H1 (cell line): ENCODE measurements around the gene SMARCC2. TPM values are rescaled to one million over a fixed set of nuclear protein-coding genes. Genes with fewer than 3 reads are reported as not detected.
"Not testable (repeated sequence)": the region's sequence is repeated elsewhere in the genome, so short reads cannot be mapped to it uniquely, and the experiment has no call there.

Experiments used
- CTCF ChIA-PET: fragments of 300-600 bp; sonication (Branson Sonifier 250); formaldehyde crosslinking; loops from one replicate; lab custom pipeline; 2021; ENCODE audit not compliant: partially characterized antibody; lab: Charles Lee
- POLR2A ChIA-PET: fragments of 300-600 bp; sonication (Branson Sonifier 250); formaldehyde crosslinking; loops from one replicate; lab custom pipeline; 2021; ENCODE audit warnings: inconsistent platforms; ENCODE audit not compliant: partially characterized antibody; lab: Charles Lee
- DNase-seq, 2 experiments: peaks; one replicate each; pipeline versions ENCODE4 v3.0.0 to v3.0.0-alpha.2; 2010 to 2022; ENCODE audit warnings: low spot score in 2 of 2, low read depth in 1 of 2, mixed read lengths in 1 of 2
- FAIRE-seq: peaks from 2 replicates; lab custom pipeline; 2011; peaks lifted over from hg19 to GRCh38; lab: Jason Lieb, UNC
- H2AFZ ChIP-seq: 2 replicates; pipeline ENCODE4 v1.8.1; 2012; ENCODE audit warnings: low read length, inconsistent platforms
- H2AK5ac ChIP-seq: 2 replicates; pipeline ENCODE4 v1.6.1; 2013; ENCODE audit warnings: low read depth, low read length
- H2BK120ac ChIP-seq: replicated peaks from 2 replicates; pipeline ENCODE3; 2013; ENCODE audit warnings: low read depth, low read length, inconsistent platforms
- H2BK12ac ChIP-seq: 2 replicates; pipeline ENCODE4 v1.6.1; 2013; ENCODE audit warnings: low read depth, low read length
- H2BK15ac ChIP-seq: 2 replicates; pipeline ENCODE4 v1.6.1; 2013; ENCODE audit warnings: low read length
- H2BK20ac ChIP-seq: 2 replicates; pipeline ENCODE4 v1.6.1; 2013; ENCODE audit warnings: low read length
- H2BK5ac ChIP-seq: 2 replicates; pipeline ENCODE4 v1.6.1; 2013; ENCODE audit warnings: low read depth, low read length
- H3K14ac ChIP-seq: 2 replicates; pipeline ENCODE4 v1.6.1; 2013; ENCODE audit warnings: inconsistent platforms; ENCODE audit not compliant: insufficient read length
- H3K18ac ChIP-seq: 2 replicates; pipeline ENCODE4 v1.6.1; 2013; ENCODE audit warnings: low read length; ENCODE audit errors: extremely low read depth
- H3K23ac ChIP-seq: 2 replicates; pipeline ENCODE4 v1.6.1; 2013; ENCODE audit warnings: inconsistent platforms; ENCODE audit not compliant: insufficient read length
- H3K23me2 ChIP-seq: 2 replicates; pipeline ENCODE4 v1.6.1; 2013; ENCODE audit warnings: low read depth, low read length
- H3K27ac ChIP-seq: 2 replicates; pipeline ENCODE4 v1.6.1; 2011; ENCODE audit warnings: low read depth, low read length, inconsistent platforms
- H3K27me3 ChIP-seq, 4 experiments: replicated peaks in 1 of 4; 1 replicate in 1 of 4; 2 replicates in 3 of 4; pipeline versions ENCODE4 v1.6.1 to v1.8.1; 2011 to 2013; ENCODE audit warnings: low read length in 3 of 4, mild to moderate bottlenecking in 3 of 4, inconsistent platforms in 2 of 4, mixed read lengths in 2 of 4, moderate library complexity in 1 of 4; ENCODE audit not compliant: control insufficient read depth in 3 of 4, insufficient read depth in 3 of 4; ENCODE audit errors: extremely low read depth in 1 of 4
- H3K36me3 ChIP-seq, 4 experiments: 2 replicates each; pipeline versions ENCODE4 v1.6.1 to v1.8.1; 2011 to 2013; ENCODE audit warnings: mild to moderate bottlenecking in 4 of 4, low read length in 3 of 4, moderate library complexity in 2 of 4, control low read depth in 1 of 4, inconsistent platforms in 1 of 4; ENCODE audit not compliant: insufficient read depth in 4 of 4, control insufficient read depth in 2 of 4
- H3K4ac ChIP-seq: replicated peaks from 2 replicates; pipeline ENCODE3; 2013; ENCODE audit warnings: low read length, low read depth, mixed read lengths, inconsistent platforms; ENCODE audit not compliant: insufficient read length
- H3K4me1 ChIP-seq, 4 experiments: replicated peaks in 1 of 4; 1 replicate in 1 of 4; 2 replicates in 3 of 4; pipeline versions ENCODE4 v1.6.1 to v1.8.1; 2011 to 2013; ENCODE audit warnings: low read length in 3 of 4, inconsistent platforms in 2 of 4, mixed read lengths in 1 of 4; ENCODE audit not compliant: insufficient read depth in 4 of 4, control insufficient read depth in 3 of 4
- H3K4me2 ChIP-seq, 2 experiments: 2 replicates each; pipeline versions ENCODE4 v1.6.1 to v1.8.1; 2011 to 2013; ENCODE audit warnings: low read depth in 2 of 2, low read length in 2 of 2, control low read depth in 1 of 2, inconsistent platforms in 1 of 2, mild to moderate bottlenecking in 1 of 2; ENCODE audit not compliant: insufficient read depth in 1 of 2
- H3K4me3 ChIP-seq, 4 experiments: fragments of 200-600, 300-600 bp in 1 of 4; sonication (generic), shearing (Covaris generic), sonication (Bioruptor Twin) in 1 of 4; 2 replicates each; pipeline versions ENCODE4 v1.5.1 to v1.8.1; 2011 to 2016; ENCODE audit warnings: low read length in 4 of 4, low read depth in 3 of 4, control low read depth in 2 of 4, inconsistent platforms in 2 of 4, mild to moderate bottlenecking in 2 of 4, mixed read lengths in 1 of 4, moderate library complexity in 1 of 4; ENCODE audit not compliant: insufficient read depth in 2 of 4; ENCODE audit errors: extremely low read depth in 1 of 4
- H3K56ac ChIP-seq: replicated peaks from 2 replicates; pipeline ENCODE3; 2013; ENCODE audit warnings: low read depth, mild to moderate bottlenecking, mixed read lengths, low read length, inconsistent platforms; ENCODE audit not compliant: insufficient read length
- H3K79me1 ChIP-seq: 2 replicates; pipeline ENCODE4 v1.6.1; 2013; ENCODE audit warnings: low read depth, low read length, control low read depth
- H3K79me2 ChIP-seq, 2 experiments: 2 replicates each; pipeline versions ENCODE4 v1.6.1 to v1.8.1; 2012 to 2013; ENCODE audit warnings: low read length in 2 of 2, mild to moderate bottlenecking in 2 of 2, inconsistent platforms in 1 of 2; ENCODE audit not compliant: insufficient read depth in 2 of 2, control insufficient read depth in 1 of 2
- H3K9ac ChIP-seq, 4 experiments: replicated peaks in 1 of 4; 1 replicate in 1 of 4; 2 replicates in 3 of 4; pipeline versions ENCODE4 v1.6.1 to v1.8.1; 2011 to 2013; ENCODE audit warnings: low read depth in 3 of 4, low read length in 3 of 4, control low read depth in 2 of 4, mild to moderate bottlenecking in 2 of 4, moderate library complexity in 2 of 4, inconsistent platforms in 1 of 4; ENCODE audit errors: extremely low read depth in 1 of 4
- H3K9me3 ChIP-seq, 2 experiments: 2 replicates each; pipeline versions ENCODE4 v1.6.1 to v1.8.1; 2012 to 2013; ENCODE audit warnings: mild to moderate bottlenecking in 2 of 2, moderate library complexity in 2 of 2, control low read depth in 1 of 2, inconsistent platforms in 1 of 2, low read depth in 1 of 2, low read length in 1 of 2, mixed read lengths in 1 of 2; ENCODE audit not compliant: insufficient read depth in 2 of 2
- H4K20me1 ChIP-seq, 2 experiments: replicated peaks in 1 of 2; 2 replicates each; pipeline versions ENCODE3 to v1.8.1; 2011 to 2013; ENCODE audit warnings: inconsistent platforms in 2 of 2, low read length in 2 of 2, mild to moderate bottlenecking in 1 of 2; ENCODE audit not compliant: insufficient read depth in 2 of 2, control insufficient read depth in 1 of 2
- H4K5ac ChIP-seq: 2 replicates; pipeline ENCODE4 v1.6.1; 2013; ENCODE audit warnings: low read length, low read depth, mixed read lengths, inconsistent platforms; ENCODE audit not compliant: insufficient read length
- H4K8ac ChIP-seq: 2 replicates; pipeline ENCODE4 v1.8.0; 2013; ENCODE audit warnings: mild to moderate bottlenecking, moderate library complexity, low read length, inconsistent platforms; ENCODE audit not compliant: insufficient read depth; ENCODE audit errors: extremely low read depth
- H4K91ac ChIP-seq: replicated peaks from 2 replicates; pipeline ENCODE3; 2013; ENCODE audit warnings: low read length, mixed read lengths, inconsistent platforms; ENCODE audit not compliant: insufficient read length
- MAFK ChIP-seq: IDR thresholded peaks from 2 replicates; pipeline ENCODE4 v1.6.1; 2012; ENCODE audit warnings: low read depth, mild to moderate bottlenecking, improper control_type of control experiment, low read length
- POLR2AphosphoS5 ChIP-seq: IDR thresholded peaks from 2 replicates; pipeline ENCODE4 v1.6.1; 2011; ENCODE audit warnings: low read depth, low read length
- RXRA ChIP-seq: IDR thresholded peaks from 2 replicates; pipeline ENCODE4 v1.6.1; 2011; ENCODE audit warnings: low read depth, mild to moderate bottlenecking, low read length, moderate library complexity; ENCODE audit not compliant: insufficient read depth
- WGBS, 2 experiments: shearing (Covaris generic) in 1 of 2; methylation state at CpG; one replicate each; pipeline versions ENCODE4 v1.1.6 to v1.1.7; 2013 to 2015; ENCODE audit warnings: low lambda C conversion rate in 2 of 2, mixed read lengths in 2 of 2, inconsistent platforms in 1 of 2, low coverage in 1 of 2, missing lambda C conversion rate in 1 of 2; ENCODE audit not compliant: insufficient replicate concordance in 2 of 2, insufficient coverage in 1 of 2, insufficient read length in 1 of 2; ENCODE audit errors: extremely low coverage in 1 of 2, missing lambda C conversion rate in 1 of 2; 5-methylcytosine and 5-hydroxymethylcytosine counted together
- polyA plus RNA-seq, 7 experiments: library from polyadenylated mRNA; depleted of rRNA in 3 of 7; stranded (reverse) in 5 of 7; unstranded in 2 of 7; fragments of >200 nt in 5 of 7; fragments of 200-250 nt in 2 of 7; gene quantifications; 1 replicate in 5 of 7; 2 replicates in 1 of 7; 4 replicates in 1 of 7; pipeline versions ENCODE4 v1.2.1 to v1.2.3, GENCODE V29; 2011 to 2013; ENCODE audit warnings: missing spikeins in 2 of 7, mixed read lengths in 2 of 7
- total RNA-seq: library from RNA; stranded (reverse); fragmentation: NEBNext Ultra II Directional; extraction: Animal tissue kit (Norgen Biotek cat#: 25700); gene quantifications from 2 replicates; pipeline ENCODE4 v1.2.1, GENCODE V29; 2021

SMARCC2 gene
- total and polyA plus RNA-seq, 2 of the 8 experiments (the other 6 are each of a cell fraction or from before 2014, with no cell fraction given), result 33.9 to 78.5 TPM

GRCh38 chr12:56197921-56198635, 8.8 kb upstream of the SMARCC2 start (continued):
- no peak for TF ChIP-seq MAFK
- no peak for TF ChIP-seq POLR2AphosphoS5
- no peak for TF ChIP-seq RXRA

GRCh38 chr12:56196818-56197550, 7.7 kb upstream of the SMARCC2 start:
- not testable (repeated sequence) for H2BK120ac ChIP-seq, H3K14ac ChIP-seq, H3K27me3 ChIP-seq, H3K27ac ChIP-seq, FAIRE-seq, H3K23me2 ChIP-seq, H4K8ac ChIP-seq, H3K36me3 ChIP-seq, H3K23ac ChIP-seq, H3K4me1 ChIP-seq, H2BK5ac ChIP-seq, H3K18ac ChIP-seq, H3K56ac ChIP-seq, H3K79me2 ChIP-seq, H2BK15ac ChIP-seq, H3K79me1 ChIP-seq, DNase-seq, H3K4me2 ChIP-seq, H4K5ac ChIP-seq, H4K20me1 ChIP-seq, H2BK20ac ChIP-seq, H2AFZ ChIP-seq, H3K4ac ChIP-seq, H3K4me3 ChIP-seq, H3K9ac ChIP-seq, H3K9me3 ChIP-seq, H2AK5ac ChIP-seq, H4K91ac ChIP-seq
- ChIA-PET POLR2A (interaction anchor here (0.8 to 17.4 kb wide), 13 partner anchors 7 to 116 kb away, joined by 3 to 203 read pairs (median 5); partner anchors contain the start of genes ANKRD52, ESYT1, MYL6 and RNF41), CTCF (interaction anchor here (0.7 to 6.9 kb wide), 6 partner anchors 9 to 141 kb away, joined by 3 to 61 read pairs (median 7); partner anchors contain the start of genes COQ10A and RNF41)
- WGBS, 2 experiments, result 94% methylated on average over 10 of the region's 11 CpGs; no CpG with 5 or more reads in 1 of the 2 experiments
- peak overlapping the region; percentile 68; the same call in 1 of the 2 replicates for H2BK12ac ChIP-seq
